GM12878 (cell line): ENCODE measurements around the gene CAND1. TPM values are rescaled to one million over a fixed set of nuclear protein-coding genes. Genes with fewer than 3 reads are reported as not detected.

Experiments
- ATAC-seq: fragments of 200-7000 bp; cut with Tn5 transposase; 3 replicates; pipeline ENCODE4 v1.9.1; 2020; ENCODE audit warnings: mild to moderate bottlenecking, moderate library complexity
- BruUV-seq: library from RNA; stranded (reverse); fragments of 400-500 nt; replicated peaks from 2 replicates; lab custom pipeline; 2021; lab: Mats Ljungman, UMichigan
- CTCF ChIA-PET: fragments of 300-600 bp; sonication (Branson Sonifier 250); formaldehyde crosslinking; extraction: SDS; loops from one replicate; lab custom pipeline; 2021; ENCODE audit warnings: inconsistent platforms; lab: Yijun Ruan, JAX
- POLR2A ChIA-PET: fragments of 350-600 bp; formaldehyde crosslinking; extraction: SDS; loops from one replicate; lab custom pipeline; 2021; ENCODE audit warnings: inconsistent platforms; lab: Charles Lee
- RAD21 ChIA-PET: fragments of 300-600 bp; sonication (Branson Sonifier 250); formaldehyde crosslinking; loops from one replicate; lab custom pipeline; 2023; ENCODE audit warnings: antibody characterized with exemption; ENCODE audit not compliant: unreplicated experiment; lab: Charles Lee
- SMC1A ChIA-PET: fragments of 300-600 bp; sonication (Branson Sonifier 250); formaldehyde crosslinking; loops from one replicate; lab custom pipeline; 2023; ENCODE audit not compliant: unreplicated experiment, uncharacterized antibody; lab: Charles Lee
- DNase-seq: peaks from one replicate; pipeline ENCODE4 v3.0.0-alpha.2; 2011; ENCODE audit warnings: low read depth, low spot score
- FAIRE-seq: peaks from 3 replicates; lab custom pipeline; 2011; peaks lifted over from hg19 to GRCh38; lab: Jason Lieb, UNC
- H2AFZ ChIP-seq: 2 replicates; pipeline ENCODE4 v1.6.0; 2011; ENCODE audit warnings: low read depth, low read length, control low read depth; ENCODE audit not compliant: control insufficient read depth
- H3K27ac ChIP-seq: 2 replicates; pipeline ENCODE4 v1.5.1; 2011; ENCODE audit warnings: control low read depth; ENCODE audit not compliant: control insufficient read depth, insufficient read depth
- H3K27me3 ChIP-seq, 2 experiments: replicated peaks in 1 of 2; 2 replicates each; pipeline versions ENCODE4 v1.6.0 to v1.6.1; 2011; ENCODE audit warnings: low read length in 1 of 2; ENCODE audit not compliant: control insufficient read depth in 2 of 2, insufficient read depth in 2 of 2
- H3K36me3 ChIP-seq, 2 experiments: 2 replicates each; pipeline ENCODE4 v1.5.1; 2011; ENCODE audit warnings: low read length in 1 of 2; ENCODE audit not compliant: control insufficient read depth in 2 of 2, insufficient read depth in 2 of 2
- H3K4me1 ChIP-seq: 2 replicates; pipeline ENCODE4 v1.6.1; 2011; ENCODE audit warnings: mild to moderate bottlenecking, low read length, moderate library complexity, mixed read lengths; ENCODE audit not compliant: control insufficient read depth, insufficient read depth
- H3K4me2 ChIP-seq: 2 replicates; pipeline ENCODE4 v1.6.0; 2011; ENCODE audit warnings: control low read depth; ENCODE audit not compliant: control insufficient read depth, insufficient read depth
- H3K4me3 ChIP-seq: fragments of 200-600 bp; sonication (generic); 2 replicates; pipeline ENCODE4 v1.5.1; 2016
- H3K79me2 ChIP-seq: 2 replicates; pipeline ENCODE4 v1.6.0; 2011; ENCODE audit warnings: low read length; ENCODE audit not compliant: control insufficient read depth, insufficient read depth
- H3K9ac ChIP-seq: 2 replicates; pipeline ENCODE4 v1.8.0; 2011; ENCODE audit warnings: low read length, control low read depth, mixed read lengths; ENCODE audit not compliant: control insufficient read depth, insufficient read depth
- H3K9me3 ChIP-seq: replicated peaks from 3 replicates; pipeline ENCODE4 v1.5.1; 2011; ENCODE audit warnings: mild to moderate bottlenecking, low read length; ENCODE audit not compliant: control insufficient read depth, insufficient read depth
- H4K20me1 ChIP-seq: 2 replicates; pipeline ENCODE4 v1.6.0; 2011; ENCODE audit not compliant: control insufficient read depth, insufficient read depth
- ASH2L ChIP-seq: fragments of 300-600, 200-600 bp; sonication (generic); IDR thresholded peaks from 2 replicates; pipeline ENCODE4 v1.6.1; 2017; ENCODE audit warnings: low read depth, mild to moderate bottlenecking, borderline replicate concordance
- BMI1 ChIP-seq: fragments of 450-650 bp; IDR thresholded peaks from 2 replicates; pipeline ENCODE4 v1.6.1; 2016; ENCODE audit warnings: mild to moderate bottlenecking, moderate library complexity, borderline replicate concordance
- CHD4 ChIP-seq: fragments of 200-600 bp; sonication (generic); IDR thresholded peaks from 2 replicates; pipeline ENCODE4 v1.6.1; 2016; ENCODE audit warnings: mild to moderate bottlenecking
- E2F4 ChIP-seq: IDR thresholded peaks from 2 replicates; pipeline ENCODE4 v1.6.1; 2012; ENCODE audit warnings: low read depth, low read length, improper control_type of control experiment
- IRF4 ChIP-seq: IDR thresholded peaks from 2 replicates; pipeline ENCODE4 v1.6.1; 2011; ENCODE audit warnings: low read depth, low read length
- PAX5 ChIP-seq: IDR thresholded peaks from 2 replicates; pipeline ENCODE4 v1.6.1; 2011; ENCODE audit warnings: low read depth, low read length, borderline replicate concordance
- RAD21 ChIP-seq: IDR thresholded peaks from 2 replicates; pipeline ENCODE4 v1.6.1; 2011; ENCODE audit warnings: mild to moderate bottlenecking, low read depth, low read length, moderate library complexity; ENCODE audit not compliant: insufficient read depth
- SRF ChIP-seq, 2 experiments: IDR thresholded peaks; 2 replicates each; pipeline ENCODE4 v1.6.1; 2011; ENCODE audit warnings: low read depth in 2 of 2, low read length in 2 of 2, mild to moderate bottlenecking in 1 of 2, moderate library complexity in 1 of 2
- ZNF217 ChIP-seq: fragments of 450-650 bp; IDR thresholded peaks from 2 replicates; pipeline ENCODE4 v1.6.1; 2017; ENCODE audit warnings: antibody characterized with exemption, mild to moderate bottlenecking
- ZSCAN29 ChIP-seq: fragments of 450-650 bp; IDR thresholded peaks from 2 replicates; pipeline ENCODE4 v1.6.1; 2017; ENCODE audit warnings: mild to moderate bottlenecking, moderate library complexity
- WGBS: methylation state at CpG from one replicate; pipeline ENCODE4 v1.1.6; 2016; ENCODE audit warnings: low lambda C conversion rate; ENCODE audit not compliant: insufficient replicate concordance, insufficient coverage; ENCODE audit errors: missing lambda C conversion rate; 5-methylcytosine and 5-hydroxymethylcytosine counted together
- in situ Hi-C: fragments of 300-500 bp; cut with MboI; formaldehyde crosslinking; loops from 9 replicates; pipeline ENCODE4 v1.14.3; 2018; ENCODE audit warnings: mixed read lengths
- intact Hi-C: fragments of 100-400 bp; cut with micrococcal nuclease; formaldehyde crosslinking; loops from one replicate; pipeline ENCODE4 v1.14.2; 2022; ENCODE audit not compliant: unreplicated experiment
- polyA plus RNA-seq, 11 experiments: library from polyadenylated mRNA; depleted of rRNA in 4 of 11; unstranded in 6 of 11; stranded (reverse) in 5 of 11; fragments of >200 nt; fragmentation: Nextera tagmentation in 4 of 11; fragmentation: Illumina TruSeq in 1 of 11; extraction: Ambion mirVana in 4 of 11; extraction: Trizol in 1 of 11; gene quantifications; 1 replicate in 1 of 11; 2 replicates in 10 of 11; pipeline versions ENCODE4 v1.2.1 to v1.2.3, GENCODE V29; 2011 to 2016; ENCODE audit warnings: inconsistent platforms in 2 of 11, missing spikeins in 2 of 11, low read depth in 1 of 11
- total RNA-seq, 4 experiments: library from RNA; depleted of rRNA in 3 of 4; stranded (reverse); fragments of >200 nt in 3 of 4; fragmentation: Illumina TruSeq in 1 of 4; extraction: Trizol in 1 of 4; gene quantifications; 2 replicates each; pipeline versions ENCODE4 v1.2.1 to v1.2.3, GENCODE V29; 2013 to 2021
- TF ChIP-seq, protein P1 (sequence below): fragments of 450-650 bp; formaldehyde crosslinking; IDR thresholded peaks from 2 replicates; pipeline ENCODE4 v1.4.0; 2020; ENCODE audit warnings: mild to moderate bottlenecking, moderate library complexity
- TF ChIP-seq, protein P2 (sequence below): IDR thresholded peaks from 2 replicates; pipeline ENCODE4 v1.6.1; 2012; ENCODE audit warnings: improper control_type of control experiment, low read depth, low read length; ENCODE audit not compliant: insufficient replicate concordance
- TF ChIP-seq, protein P3 (sequence below): fragments of 450-650 bp; IDR thresholded peaks from 2 replicates; pipeline ENCODE4 v1.6.1; 2014; ENCODE audit warnings: mild to moderate bottlenecking

Gene CAND1
- total and polyA plus RNA-seq, 10 of the 15 experiments (the other 5 are each of a cell fraction or from before 2014, with no cell fraction given) = 34.5 to 213 (median 96.0) TPM

DNA sequence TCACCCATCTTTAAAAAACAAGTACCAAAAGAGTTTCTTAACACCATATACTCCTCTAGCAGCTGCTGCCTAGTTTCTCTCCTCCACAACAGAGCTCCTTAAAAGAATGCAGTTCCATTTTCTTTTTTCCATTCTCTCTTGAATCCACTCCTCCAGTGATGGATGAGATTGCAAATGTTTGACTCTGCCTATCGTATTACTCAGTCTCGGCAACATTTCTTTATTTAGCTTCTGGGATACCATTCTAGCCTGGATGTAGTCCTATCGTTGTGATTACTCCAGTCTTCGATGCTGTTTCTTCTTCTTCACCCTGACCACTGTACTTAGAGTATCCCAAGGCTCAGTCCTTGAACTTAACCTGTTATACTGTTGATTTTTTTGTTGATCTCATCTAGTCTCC lies 30.8 kb downstream of the CAND1 start:
- H3K4me2 ChIP-seq = no peak overlapping the region
- TF ChIP-seq BMI1 (no peak), ZSCAN29 (no peak), CHD4 (no peak), E2F4 (no peak), PAX5 (no peak), ASH2L (no peak), SRF (IDR thresholded peaks at IDR 0.05; ENCODE audit: low read depth in 2 of 2, low read length in 2 of 2) (no peak), ZNF217 (no peak), IRF4 (no peak), RAD21 (no peak)
- TF ChIP-seq, protein P1, sequence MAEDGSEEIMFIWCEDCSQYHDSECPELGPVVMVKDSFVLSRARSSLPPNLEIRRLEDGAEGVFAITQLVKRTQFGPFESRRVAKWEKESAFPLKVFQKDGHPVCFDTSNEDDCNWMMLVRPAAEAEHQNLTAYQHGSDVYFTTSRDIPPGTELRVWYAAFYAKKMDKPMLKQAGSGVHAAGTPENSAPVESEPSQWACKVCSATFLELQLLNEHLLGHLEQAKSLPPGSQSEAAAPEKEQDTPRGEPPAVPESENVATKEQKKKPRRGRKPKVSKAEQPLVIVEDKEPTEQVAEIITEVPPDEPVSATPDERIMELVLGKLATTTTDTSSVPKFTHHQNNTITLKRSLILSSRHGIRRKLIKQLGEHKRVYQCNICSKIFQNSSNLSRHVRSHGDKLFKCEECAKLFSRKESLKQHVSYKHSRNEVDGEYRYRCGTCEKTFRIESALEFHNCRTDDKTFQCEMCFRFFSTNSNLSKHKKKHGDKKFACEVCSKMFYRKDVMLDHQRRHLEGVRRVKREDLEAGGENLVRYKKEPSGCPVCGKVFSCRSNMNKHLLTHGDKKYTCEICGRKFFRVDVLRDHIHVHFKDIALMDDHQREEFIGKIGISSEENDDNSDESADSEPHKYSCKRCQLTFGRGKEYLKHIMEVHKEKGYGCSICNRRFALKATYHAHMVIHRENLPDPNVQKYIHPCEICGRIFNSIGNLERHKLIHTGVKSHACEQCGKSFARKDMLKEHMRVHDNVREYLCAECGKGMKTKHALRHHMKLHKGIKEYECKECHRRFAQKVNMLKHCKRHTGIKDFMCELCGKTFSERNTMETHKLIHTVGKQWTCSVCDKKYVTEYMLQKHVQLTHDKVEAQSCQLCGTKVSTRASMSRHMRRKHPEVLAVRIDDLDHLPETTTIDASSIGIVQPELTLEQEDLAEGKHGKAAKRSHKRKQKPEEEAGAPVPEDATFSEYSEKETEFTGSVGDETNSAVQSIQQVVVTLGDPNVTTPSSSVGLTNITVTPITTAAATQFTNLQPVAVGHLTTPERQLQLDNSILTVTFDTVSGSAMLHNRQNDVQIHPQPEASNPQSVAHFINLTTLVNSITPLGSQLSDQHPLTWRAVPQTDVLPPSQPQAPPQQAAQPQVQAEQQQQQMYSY (CRISPR knock-in tag) = no peak
- TF ChIP-seq, protein P2, sequence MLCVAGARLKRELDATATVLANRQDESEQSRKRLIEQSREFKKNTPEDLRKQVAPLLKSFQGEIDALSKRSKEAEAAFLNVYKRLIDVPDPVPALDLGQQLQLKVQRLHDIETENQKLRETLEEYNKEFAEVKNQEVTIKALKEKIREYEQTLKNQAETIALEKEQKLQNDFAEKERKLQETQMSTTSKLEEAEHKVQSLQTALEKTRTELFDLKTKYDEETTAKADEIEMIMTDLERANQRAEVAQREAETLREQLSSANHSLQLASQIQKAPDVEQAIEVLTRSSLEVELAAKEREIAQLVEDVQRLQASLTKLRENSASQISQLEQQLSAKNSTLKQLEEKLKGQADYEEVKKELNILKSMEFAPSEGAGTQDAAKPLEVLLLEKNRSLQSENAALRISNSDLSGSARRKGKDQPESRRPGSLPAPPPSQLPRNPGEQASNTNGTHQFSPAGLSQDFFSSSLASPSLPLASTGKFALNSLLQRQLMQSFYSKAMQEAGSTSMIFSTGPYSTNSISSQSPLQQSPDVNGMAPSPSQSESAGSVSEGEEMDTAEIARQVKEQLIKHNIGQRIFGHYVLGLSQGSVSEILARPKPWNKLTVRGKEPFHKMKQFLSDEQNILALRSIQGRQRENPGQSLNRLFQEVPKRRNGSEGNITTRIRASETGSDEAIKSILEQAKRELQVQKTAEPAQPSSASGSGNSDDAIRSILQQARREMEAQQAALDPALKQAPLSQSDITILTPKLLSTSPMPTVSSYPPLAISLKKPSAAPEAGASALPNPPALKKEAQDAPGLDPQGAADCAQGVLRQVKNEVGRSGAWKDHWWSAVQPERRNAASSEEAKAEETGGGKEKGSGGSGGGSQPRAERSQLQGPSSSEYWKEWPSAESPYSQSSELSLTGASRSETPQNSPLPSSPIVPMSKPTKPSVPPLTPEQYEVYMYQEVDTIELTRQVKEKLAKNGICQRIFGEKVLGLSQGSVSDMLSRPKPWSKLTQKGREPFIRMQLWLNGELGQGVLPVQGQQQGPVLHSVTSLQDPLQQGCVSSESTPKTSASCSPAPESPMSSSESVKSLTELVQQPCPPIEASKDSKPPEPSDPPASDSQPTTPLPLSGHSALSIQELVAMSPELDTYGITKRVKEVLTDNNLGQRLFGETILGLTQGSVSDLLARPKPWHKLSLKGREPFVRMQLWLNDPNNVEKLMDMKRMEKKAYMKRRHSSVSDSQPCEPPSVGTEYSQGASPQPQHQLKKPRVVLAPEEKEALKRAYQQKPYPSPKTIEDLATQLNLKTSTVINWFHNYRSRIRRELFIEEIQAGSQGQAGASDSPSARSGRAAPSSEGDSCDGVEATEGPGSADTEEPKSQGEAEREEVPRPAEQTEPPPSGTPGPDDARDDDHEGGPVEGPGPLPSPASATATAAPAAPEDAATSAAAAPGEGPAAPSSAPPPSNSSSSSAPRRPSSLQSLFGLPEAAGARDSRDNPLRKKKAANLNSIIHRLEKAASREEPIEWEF = no peak
- TF ChIP-seq, protein P3, sequence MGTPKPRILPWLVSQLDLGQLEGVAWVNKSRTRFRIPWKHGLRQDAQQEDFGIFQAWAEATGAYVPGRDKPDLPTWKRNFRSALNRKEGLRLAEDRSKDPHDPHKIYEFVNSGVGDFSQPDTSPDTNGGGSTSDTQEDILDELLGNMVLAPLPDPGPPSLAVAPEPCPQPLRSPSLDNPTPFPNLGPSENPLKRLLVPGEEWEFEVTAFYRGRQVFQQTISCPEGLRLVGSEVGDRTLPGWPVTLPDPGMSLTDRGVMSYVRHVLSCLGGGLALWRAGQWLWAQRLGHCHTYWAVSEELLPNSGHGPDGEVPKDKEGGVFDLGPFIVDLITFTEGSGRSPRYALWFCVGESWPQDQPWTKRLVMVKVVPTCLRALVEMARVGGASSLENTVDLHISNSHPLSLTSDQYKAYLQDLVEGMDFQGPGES = no peak

More for the DNA sequence above, 30.8 kb downstream of the CAND1 start:
- DNase-seq (no peak), FAIRE-seq (no peak), ATAC-seq (no peak)
- RAD21 ChIA-PET = interaction anchor here (0.6 kb wide), 1 partner anchor 68 kb away, joined by 4 read pairs; no protein-coding TSS in a partner anchor
- Histone ChIP-seq H3K9me3 (no peaks in the 10 kb centered on the region), H3K27me3 (no peaks in the 10 kb centered on the region), H3K27ac (no peak overlapping the region), H3K9ac (no peak overlapping the region), H3K36me3 (peaks cover 0 to 22% of the 10 kb centered on the region in 2 experiments; a peak in 3 of 4 replicates), H3K4me1 (no peaks in the 10 kb centered on the region), H3K4me3 (no peak overlapping the region), H2AFZ (no peak overlapping the region), H4K20me1 (no peaks in the 10 kb centered on the region), H3K79me2 (no peaks in the 10 kb centered on the region; the same call in 1 of the 2 replicates)
- BruUV-seq = no TSS peak
- POLR2A ChIA-PET = no interaction called here
- in situ Hi-C loops (no loop called here), intact Hi-C loops (no loop called here)
- 100% methylated on average over 4 of the region's 4 CpGs for WGBS
- CTCF ChIA-PET = no interaction called here
- SMC1A ChIA-PET = interaction anchor here (1.8 kb wide), 1 partner anchor 14 kb away, joined by 4 read pairs; no protein-coding TSS in a partner anchor
